Measurements from ENCODE around the gene KDM6A.

GRCh38 chrX:44961817-44962607, 89.0 kb downstream of the KDM6A start:
- TF ChIP-seq CTCF (IDR thresholded peaks at IDR 0.05; ENCODE audit: low read length) = no peak
- no peak for TF ChIP-seq EZH2 (IDR thresholded peaks at IDR 0.05; ENCODE audit: borderline replicate concordance, low read length)
